Erythroblast (primary cell): ENCODE measurements around the gene NEB.

Experiments used
- GATA1 ChIP-seq: IDR thresholded peaks from 2 replicates; pipeline ENCODE4 v1.6.1; 2011; ENCODE audit warnings: low read depth, mild to moderate bottlenecking, control low read depth, low read length, moderate library complexity
- POLR2A ChIP-seq: IDR thresholded peaks from 2 replicates; pipeline ENCODE4 v1.6.1; 2011; ENCODE audit warnings: mild to moderate bottlenecking, low read length

DNA sequence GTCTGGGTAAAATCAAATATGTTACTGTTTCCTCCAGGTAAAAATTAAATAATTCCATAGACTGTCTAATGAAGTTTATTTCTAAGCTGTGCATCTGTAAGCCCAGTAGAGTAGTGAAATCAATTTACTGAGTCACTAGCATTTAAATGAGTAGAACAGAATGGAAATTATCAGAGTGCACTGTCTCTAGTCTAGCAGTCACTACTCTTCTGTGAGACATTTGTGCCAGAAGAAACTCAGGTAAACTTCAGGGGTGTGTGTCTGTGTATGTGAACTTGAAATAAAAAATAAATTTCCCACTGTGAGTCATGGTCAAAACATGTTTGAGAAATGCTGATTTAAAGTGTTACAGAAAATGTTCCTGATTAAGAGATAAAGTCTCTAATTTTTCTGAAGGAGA, 178.2 kb downstream of the NEB start:
- no peak for TF ChIP-seq POLR2A
- TF ChIP-seq GATA1, result no peak
